ENCODE results near the gene CDKAL1. TPM values are rescaled to one million over a fixed set of nuclear protein-coding genes. Genes with fewer than 3 reads are reported as not detected.

The CDKAL1 gene
- total RNA-seq, 1 experiment from 2014 or later = 21.8 TPM

- no peaks in the 10 kb centered on the region for H3K9me3 ChIP-seq (replicated peaks)
- DNase-seq = no peak
- no peak overlapping the region for H3K27ac ChIP-seq
- H3K4me1 ChIP-seq = no peaks in the 10 kb centered on the region
- H3K27me3 ChIP-seq = no peaks in the 10 kb centered on the region
- no peaks in the 10 kb centered on the region for H3K36me3 ChIP-seq
- no peak overlapping the region for H3K4me3 ChIP-seq
Measured at GRCh38 chr6:21265730-21266044, 731.4 kb downstream of the CDKAL1 start.

- Histone ChIP-seq H3K9me3 (replicated peaks) (no peaks in the 10 kb centered on the region), H3K27ac (no peak overlapping the region), H3K36me3 (no peaks in the 10 kb centered on the region), H3K4me3 (no peak overlapping the region), H3K4me1 (no peaks in the 10 kb centered on the region), H3K27me3 (no peaks in the 10 kb centered on the region)
- DNase-seq = no peak
Measured at GRCh38 chr6:21270636-21271201, 736.5 kb downstream of the CDKAL1 start.

GRCh38 chr6:21271428-21272155, 737.3 kb downstream of the CDKAL1 start:
- Histone ChIP-seq H3K4me3 (no peak overlapping the region), H3K27me3 (no peaks in the 10 kb centered on the region), H3K4me1 (no peaks in the 10 kb centered on the region), H3K9me3 (replicated peaks) (no peaks in the 10 kb centered on the region), H3K27ac (no peak overlapping the region), H3K36me3 (no peaks in the 10 kb centered on the region)
- no peak for DNase-seq

- no peak overlapping the region for H3K27ac ChIP-seq
- H3K9me3 ChIP-seq (replicated peaks) = no peaks in the 10 kb centered on the region
- no peak overlapping the region for H3K4me3 ChIP-seq
- DNase-seq = no peak
- H3K4me1 ChIP-seq = no peaks in the 10 kb centered on the region
- no peaks in the 10 kb centered on the region for H3K36me3 ChIP-seq
- no peaks in the 10 kb centered on the region for H3K27me3 ChIP-seq
Measured at GRCh38 chr6:21273451-21273850, 739.2 kb downstream of the CDKAL1 start.

GRCh38 chr6:21274851-21275250, 740.6 kb downstream of the CDKAL1 start:
- no peaks in the 10 kb centered on the region for H3K9me3 ChIP-seq (replicated peaks)
- H3K27ac ChIP-seq = no peak overlapping the region
- no peaks in the 10 kb centered on the region for H3K27me3 ChIP-seq
- H3K36me3 ChIP-seq = no peaks in the 10 kb centered on the region
- no peak for DNase-seq
- no peak overlapping the region for H3K4me3 ChIP-seq
- no peaks in the 10 kb centered on the region for H3K4me1 ChIP-seq

GRCh38 chr6:21277601-21278374, 743.5 kb downstream of the CDKAL1 start:
- no peaks in the 10 kb centered on the region for H3K36me3 ChIP-seq
- no peak overlapping the region for H3K4me3 ChIP-seq
- H3K27ac ChIP-seq = no peak overlapping the region
- no peaks in the 10 kb centered on the region for H3K27me3 ChIP-seq
- no peaks in the 10 kb centered on the region for H3K9me3 ChIP-seq (replicated peaks)
- no peaks in the 10 kb centered on the region for H3K4me1 ChIP-seq
- no peak for DNase-seq

- H3K4me3 ChIP-seq = no peak overlapping the region
- no peaks in the 10 kb centered on the region for H3K36me3 ChIP-seq
- no peaks in the 10 kb centered on the region for H3K27me3 ChIP-seq
- H3K9me3 ChIP-seq (replicated peaks) = no peaks in the 10 kb centered on the region
- no peaks in the 10 kb centered on the region for H3K4me1 ChIP-seq
- no peak for DNase-seq
- no peak overlapping the region for H3K27ac ChIP-seq
Measured at GRCh38 chr6:21278375-21278745, 744.1 kb downstream of the CDKAL1 start.

- no peaks in the 10 kb centered on the region for H3K36me3 ChIP-seq
- H3K4me1 ChIP-seq = no peaks in the 10 kb centered on the region
- H3K27ac ChIP-seq = no peak overlapping the region
- H3K9me3 ChIP-seq (replicated peaks) = no peaks in the 10 kb centered on the region
- H3K4me3 ChIP-seq = no peak overlapping the region
- H3K27me3 ChIP-seq = no peaks in the 10 kb centered on the region
- DNase-seq = no peak
Measured at GRCh38 chr6:21279619-21280018, 745.4 kb downstream of the CDKAL1 start.

GRCh38 chr6:21281366-21281765, 747.1 kb downstream of the CDKAL1 start:
- DNase-seq = no peak
- Histone ChIP-seq H3K4me3 (no peak overlapping the region), H3K27ac (no peak overlapping the region), H3K27me3 (no peaks in the 10 kb centered on the region), H3K4me1 (no peaks in the 10 kb centered on the region), H3K9me3 (replicated peaks) (no peaks in the 10 kb centered on the region), H3K36me3 (no peaks in the 10 kb centered on the region)

Other genes starting within 250 kb of the CDKAL1 start
- gene E2F3, start 132.6 kb upstream of the CDKAL1 start, total RNA-seq (2014; rRNA removed; shearing (Covaris generic)) = 17.8 and 19.2 TPM in 2 replicates